ENCODE data around the gene ANKRD53.

DNA sequence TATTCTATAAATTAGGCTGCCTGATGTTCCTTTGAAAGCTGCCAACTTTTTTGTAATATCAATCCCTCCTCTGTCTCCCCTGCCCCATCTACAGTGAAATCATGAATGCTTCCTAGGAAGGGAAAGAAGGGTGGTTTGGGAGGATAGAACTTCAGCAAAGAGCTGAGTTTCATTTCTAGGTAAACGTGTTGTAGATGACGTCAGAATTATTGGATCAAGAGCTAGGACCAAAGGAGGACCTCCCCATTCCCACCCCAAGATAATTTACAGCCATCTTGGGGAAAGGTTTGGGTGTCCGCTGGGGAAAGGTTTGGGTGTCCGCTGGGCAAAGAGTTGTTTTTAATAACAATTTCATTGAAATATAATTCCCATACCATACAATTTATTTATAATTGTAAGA, 11.2 kb upstream of the ANKRD53 start:
- TF ChIP-seq, protein P1, sequence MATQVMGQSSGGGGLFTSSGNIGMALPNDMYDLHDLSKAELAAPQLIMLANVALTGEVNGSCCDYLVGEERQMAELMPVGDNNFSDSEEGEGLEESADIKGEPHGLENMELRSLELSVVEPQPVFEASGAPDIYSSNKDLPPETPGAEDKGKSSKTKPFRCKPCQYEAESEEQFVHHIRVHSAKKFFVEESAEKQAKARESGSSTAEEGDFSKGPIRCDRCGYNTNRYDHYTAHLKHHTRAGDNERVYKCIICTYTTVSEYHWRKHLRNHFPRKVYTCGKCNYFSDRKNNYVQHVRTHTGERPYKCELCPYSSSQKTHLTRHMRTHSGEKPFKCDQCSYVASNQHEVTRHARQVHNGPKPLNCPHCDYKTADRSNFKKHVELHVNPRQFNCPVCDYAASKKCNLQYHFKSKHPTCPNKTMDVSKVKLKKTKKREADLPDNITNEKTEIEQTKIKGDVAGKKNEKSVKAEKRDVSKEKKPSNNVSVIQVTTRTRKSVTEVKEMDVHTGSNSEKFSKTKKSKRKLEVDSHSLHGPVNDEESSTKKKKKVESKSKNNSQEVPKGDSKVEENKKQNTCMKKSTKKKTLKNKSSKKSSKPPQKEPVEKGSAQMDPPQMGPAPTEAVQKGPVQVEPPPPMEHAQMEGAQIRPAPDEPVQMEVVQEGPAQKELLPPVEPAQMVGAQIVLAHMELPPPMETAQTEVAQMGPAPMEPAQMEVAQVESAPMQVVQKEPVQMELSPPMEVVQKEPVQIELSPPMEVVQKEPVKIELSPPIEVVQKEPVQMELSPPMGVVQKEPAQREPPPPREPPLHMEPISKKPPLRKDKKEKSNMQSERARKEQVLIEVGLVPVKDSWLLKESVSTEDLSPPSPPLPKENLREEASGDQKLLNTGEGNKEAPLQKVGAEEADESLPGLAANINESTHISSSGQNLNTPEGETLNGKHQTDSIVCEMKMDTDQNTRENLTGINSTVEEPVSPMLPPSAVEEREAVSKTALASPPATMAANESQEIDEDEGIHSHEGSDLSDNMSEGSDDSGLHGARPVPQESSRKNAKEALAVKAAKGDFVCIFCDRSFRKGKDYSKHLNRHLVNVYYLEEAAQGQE (IDR thresholded peaks at IDR 0.05; ENCODE audit: low read depth), result no peak
- TF ChIP-seq, protein P2, sequence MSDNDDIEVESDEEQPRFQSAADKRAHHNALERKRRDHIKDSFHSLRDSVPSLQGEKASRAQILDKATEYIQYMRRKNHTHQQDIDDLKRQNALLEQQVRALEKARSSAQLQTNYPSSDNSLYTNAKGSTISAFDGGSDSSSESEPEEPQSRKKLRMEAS (IDR thresholded peaks at IDR 0.05), result no peak
- TF ChIP-seq CEBPB (IDR thresholded peaks at IDR 0.05) (no peak), NFIC (IDR thresholded peaks at IDR 0.05) (no peak), TAF1 (IDR thresholded peaks at IDR 0.05; ENCODE audit: low read depth) (no peak), YY1 (IDR thresholded peaks at IDR 0.05; ENCODE audit: low read depth) (no peak), RAD21 (IDR thresholded peaks at IDR 0.05; ENCODE audit: low read depth) (no peak), CREB1 (IDR thresholded peaks at IDR 0.05; ENCODE audit: low read depth) (no peak), EP300 (IDR thresholded peaks at IDR 0.05; ENCODE audit: borderline replicate concordance) (no peak)
- TF ChIP-seq, protein P3, sequence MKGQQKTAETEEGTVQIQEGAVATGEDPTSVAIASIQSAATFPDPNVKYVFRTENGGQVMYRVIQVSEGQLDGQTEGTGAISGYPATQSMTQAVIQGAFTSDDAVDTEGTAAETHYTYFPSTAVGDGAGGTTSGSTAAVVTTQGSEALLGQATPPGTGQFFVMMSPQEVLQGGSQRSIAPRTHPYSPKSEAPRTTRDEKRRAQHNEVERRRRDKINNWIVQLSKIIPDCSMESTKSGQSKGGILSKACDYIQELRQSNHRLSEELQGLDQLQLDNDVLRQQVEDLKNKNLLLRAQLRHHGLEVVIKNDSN (IDR thresholded peaks at IDR 0.05), result no peak

Data from Ishikawa (cell line).